ENCODE results near the gene DIABLO. TPM values are rescaled to one million over a fixed set of nuclear protein-coding genes. Genes with fewer than 3 reads are reported as not detected.

Gene DIABLO
- total RNA-seq, 1 donor from 2014 or later = 87.6 TPM

GRCh38 chr12:122201381-122201780, 24.5 kb downstream of the DIABLO start:
- Histone ChIP-seq H3K27me3 (ENCODE audit: insufficient read depth, low read length) (peaks cover 22% of the 10 kb centered on the region), H2AFZ (ENCODE audit: low read depth, low read length) (no peak overlapping the region), H3K9me3 (ENCODE audit: insufficient read depth, low read depth, low read length) (no peaks in the 10 kb centered on the region), H3K79me2 (ENCODE audit: insufficient read depth, low read length) (no peaks in the 10 kb centered on the region), H3K4me3 (ENCODE audit: insufficient read depth, low read depth, low read length) (no peak overlapping the region), H3K4me2 (ENCODE audit: low read length) (no peak overlapping the region), H3K9ac (ENCODE audit: low read length) (no peak overlapping the region), H3K36me3 (ENCODE audit: insufficient read depth, low read length) (no peaks in the 10 kb centered on the region), H3K4me1 (ENCODE audit: insufficient read depth, low read length) (peaks cover 6% of the 10 kb centered on the region), H3K27ac (ENCODE audit: low read depth, low read length) (no peak overlapping the region), H4K20me1 (ENCODE audit: insufficient read depth, low read length) (peaks cover 19% of the 10 kb centered on the region)
- no peak overlapping the region for H3K27ac Mint-ChIP-seq (ENCODE audit: unreplicated experiment)
- peaks cover 3% of the 10 kb centered on the region for H3K4me1 Mint-ChIP-seq (ENCODE audit: low read depth, unreplicated experiment)
- no peak for DNase-seq (ENCODE audit: low read depth)
- no peaks in the 10 kb centered on the region for H3K36me3 Mint-ChIP-seq (ENCODE audit: low read depth, unreplicated experiment)
- no peak overlapping the region for H3K4me3 Mint-ChIP-seq (ENCODE audit: unreplicated experiment)
- peaks cover 23% of the 10 kb centered on the region for H3K27me3 Mint-ChIP-seq (ENCODE audit: low read depth, unreplicated experiment)
- TF ChIP-seq EZH2 (IDR thresholded peaks at IDR 0.05; ENCODE audit: insufficient read depth, low read length) (no peak), CTCF (IDR thresholded peaks at IDR 0.05; ENCODE audit: insufficient read depth, low read depth, low read length) (no peak)
- no peak for FAIRE-seq
- H3K9me3 Mint-ChIP-seq (ENCODE audit: unreplicated experiment) = peaks cover 4% of the 10 kb centered on the region

- Mint-ChIP-seq H3K27me3 (ENCODE audit: low read depth, unreplicated experiment) (peaks cover 23% of the 10 kb centered on the region), H3K4me3 (ENCODE audit: unreplicated experiment) (no peak overlapping the region), H3K36me3 (ENCODE audit: low read depth, unreplicated experiment) (peaks cover 4% of the 10 kb centered on the region), H3K27ac (ENCODE audit: unreplicated experiment) (no peak overlapping the region), H3K4me1 (ENCODE audit: low read depth, unreplicated experiment) (peaks cover 3% of the 10 kb centered on the region), H3K9me3 (ENCODE audit: unreplicated experiment) (peaks cover 6% of the 10 kb centered on the region)
- DNase-seq (ENCODE audit: low read depth) (no peak), FAIRE-seq (no peak)
- peaks cover 6% of the 10 kb centered on the region for H3K4me1 ChIP-seq (ENCODE audit: insufficient read depth, low read length)
- H4K20me1 ChIP-seq (ENCODE audit: insufficient read depth, low read length) = peaks cover 11% of the 10 kb centered on the region
- H3K9me3 ChIP-seq (ENCODE audit: insufficient read depth, low read depth, low read length) = no peaks in the 10 kb centered on the region
- no peaks in the 10 kb centered on the region for H3K79me2 ChIP-seq (ENCODE audit: insufficient read depth, low read length)
- H2AFZ ChIP-seq (ENCODE audit: low read depth, low read length) = no peak overlapping the region
- H3K4me3 ChIP-seq (ENCODE audit: insufficient read depth, low read depth, low read length) = no peak overlapping the region
- peaks cover 19% of the 10 kb centered on the region for H3K27me3 ChIP-seq (ENCODE audit: insufficient read depth, low read length)
- no peaks in the 10 kb centered on the region for H3K36me3 ChIP-seq (ENCODE audit: insufficient read depth, low read length)
- TF ChIP-seq EZH2 (IDR thresholded peaks at IDR 0.05; ENCODE audit: insufficient read depth, low read length) = no peak
- no peak overlapping the region for H3K27ac ChIP-seq (ENCODE audit: low read depth, low read length)
- no peak overlapping the region for H3K9ac ChIP-seq (ENCODE audit: low read length)
- no peak overlapping the region for H3K4me2 ChIP-seq (ENCODE audit: low read length)
These were observed 25.2 kb downstream of the DIABLO start for GRCh38 chr12:122200541-122201175.

GRCh38 chr12:122199484-122200355, 26.1 kb downstream of the DIABLO start:
- Histone ChIP-seq H3K27ac (ENCODE audit: low read depth, low read length) (no peak overlapping the region), H3K9me3 (ENCODE audit: insufficient read depth, low read depth, low read length) (no peaks in the 10 kb centered on the region), H3K4me1 (ENCODE audit: insufficient read depth, low read length) (peaks cover 6% of the 10 kb centered on the region), H4K20me1 (ENCODE audit: insufficient read depth, low read length) (peaks cover 2% of the 10 kb centered on the region), H2AFZ (ENCODE audit: low read depth, low read length) (no peak overlapping the region), H3K36me3 (ENCODE audit: insufficient read depth, low read length) (no peaks in the 10 kb centered on the region), H3K4me3 (ENCODE audit: insufficient read depth, low read depth, low read length) (no peak overlapping the region), H3K4me2 (ENCODE audit: low read length) (no peak overlapping the region), H3K79me2 (ENCODE audit: insufficient read depth, low read length) (no peaks in the 10 kb centered on the region), H3K27me3 (ENCODE audit: insufficient read depth, low read length) (peaks cover 10% of the 10 kb centered on the region), H3K9ac (ENCODE audit: low read length) (no peak overlapping the region)
- FAIRE-seq (no peak), DNase-seq (ENCODE audit: low read depth) (no peak)
- Mint-ChIP-seq H3K36me3 (ENCODE audit: low read depth, unreplicated experiment) (peaks cover 7% of the 10 kb centered on the region), H3K4me3 (ENCODE audit: unreplicated experiment) (no peak overlapping the region), H3K4me1 (ENCODE audit: low read depth, unreplicated experiment) (peaks cover 3% of the 10 kb centered on the region), H3K27ac (ENCODE audit: unreplicated experiment) (no peak overlapping the region), H3K9me3 (ENCODE audit: unreplicated experiment) (peaks cover 10% of the 10 kb centered on the region), H3K27me3 (ENCODE audit: low read depth, unreplicated experiment) (peaks cover 18% of the 10 kb centered on the region)
- TF ChIP-seq CTCF (IDR thresholded peaks at IDR 0.05; ENCODE audit: insufficient read depth, low read depth, low read length) (no peak), EZH2 (IDR thresholded peaks at IDR 0.05; ENCODE audit: insufficient read depth, low read length) (no peak)

Data from astrocyte (in vitro differentiated cells and primary cell).